ENCODE results near the gene HEATR5A. TPM values are rescaled to one million over a fixed set of nuclear protein-coding genes. Genes with fewer than 3 reads are reported as not detected.

HEATR5A gene
- total and polyA plus RNA-seq, 9 of the 15 experiments (the other 6 are each of a cell fraction or from before 2014, with no cell fraction given) = 8.0 to 50.9 (median 23.0) TPM

DNA sequence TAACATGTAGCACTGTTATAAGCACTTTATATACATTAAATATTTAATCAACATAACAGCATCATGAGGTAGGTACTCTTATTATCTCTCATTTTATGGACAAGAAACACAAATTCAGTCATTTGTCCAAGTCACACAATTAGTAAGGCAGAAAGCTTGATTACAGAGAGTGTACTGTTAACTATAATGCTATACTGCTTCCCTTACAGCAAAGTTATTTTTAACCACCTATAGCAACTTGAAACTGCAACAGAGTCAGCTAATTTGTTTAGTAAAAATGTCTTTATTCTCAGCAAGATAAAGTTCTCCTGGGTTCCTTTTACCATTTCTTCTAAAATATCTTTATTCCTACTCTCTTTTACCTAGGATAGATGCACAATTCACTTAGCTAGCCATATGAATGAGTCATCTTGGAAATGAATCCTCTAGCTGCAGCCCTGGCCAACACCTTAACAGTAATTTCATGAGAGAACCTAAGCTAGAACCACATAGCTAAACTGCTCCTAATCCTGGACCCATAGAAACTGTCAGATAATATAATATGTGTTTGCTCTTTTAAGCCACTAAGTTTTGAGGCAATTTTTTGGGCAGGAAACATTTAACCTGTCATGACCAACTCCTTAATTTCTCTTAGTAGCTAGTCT, 122.5 kb downstream of the HEATR5A start:
- in situ Hi-C loops (cut with MboI) = no loop called here
- TF ChIP-seq GATAD2B (IDR thresholded peaks at IDR 0.05; ENCODE audit: borderline replicate concordance) (no peak), GABPA (tag; conservative IDR thresholded peaks at IDR 0.05; ENCODE audit: low read depth) (no peak), XRCC3 (IDR thresholded peaks at IDR 0.05) (no peak), ZNF124 (CRISPR knock-in tag; IDR thresholded peaks at IDR 0.05) (no peak), ZNF324 (CRISPR knock-in tag; IDR thresholded peaks at IDR 0.05) (no peak), ZNF586 (CRISPR knock-in tag; conservative IDR thresholded peaks at IDR 0.05) (no peak), SOX6 (IDR thresholded peaks at IDR 0.05) (no peak), TCFL5 (CRISPR knock-in tag; conservative IDR thresholded peaks at IDR 0.05) (no peak), CREB3 (tag; conservative IDR thresholded peaks at IDR 0.05; ENCODE audit: low read depth) (no peak), JUN (IDR thresholded peaks at IDR 0.05; ENCODE audit: borderline replicate concordance, low read depth, low read length) (no peak), JUN (CRISPR knock-in tag; IDR thresholded peaks at IDR 0.05; ENCODE audit: borderline replicate concordance) (no peak), E2F5 (CRISPR knock-in tag; IDR thresholded peaks at IDR 0.05) (no peak), TGIF2 (CRISPR knock-in tag; IDR thresholded peaks at IDR 0.05) (no peak), ZFP36 (IDR thresholded peaks at IDR 0.05; ENCODE audit: low read depth, low read length, partially characterized antibody) (no peak), WHSC1 (IDR thresholded peaks at IDR 0.05; ENCODE audit: low read length) (no peak), CREB1 (IDR thresholded peaks at IDR 0.05) (no peak), CREB1 (CRISPR knock-in tag; IDR thresholded peaks at IDR 0.05) (no peak), CBX8 (IDR thresholded peaks at IDR 0.05; ENCODE audit: borderline replicate concordance, extremely low read depth, low read depth, low read length, poor library complexity, severe bottlenecking) (no peak), NONO (IDR thresholded peaks at IDR 0.05; ENCODE audit: low read depth in 2 of 2, low read length in 1 of 2) (no peak), POU5F1 (IDR thresholded peaks at IDR 0.05; ENCODE audit: borderline replicate concordance, low read depth, low read length, partially characterized antibody) (no peak)
- DNase-seq (ENCODE audit: extremely low read depth in 1 of 4, low spot score in 3 of 4) = no peak
- H3K9me1 ChIP-seq (ENCODE audit: control insufficient read depth, insufficient read depth, low read length) = no peaks in the 10 kb centered on the region
- FAIRE-seq = no peak
- no peak overlapping the region for H3K4me3 ChIP-seq
- no TSS peak for BruUV-seq (replicated peaks)
- H3K27me3 ChIP-seq (ENCODE audit: control insufficient read depth in 2 of 2, insufficient read depth in 2 of 2, low read length in 2 of 2) = no peaks in the 10 kb centered on the region
- H3K4me2 ChIP-seq (ENCODE audit: insufficient read depth, low read length) = no peak overlapping the region
- no peak overlapping the region for H3K9ac ChIP-seq (ENCODE audit: insufficient read depth in 1 of 2, low read depth in 2 of 2, low read length in 2 of 2)
- ChIA-PET CTCF (ENCODE audit: low intra/inter-chr PET ratio) (no interaction called here), POLR2A (interaction anchor here (1.4 kb wide), 1 partner anchor 90 kb away, joined by 4 read pairs; the partner anchor contains the start of gene HECTD1)
- no peak overlapping the region for H2AFZ ChIP-seq (ENCODE audit: low read depth, low read length)
- H3K9me3 ChIP-seq (replicated peaks; ENCODE audit: control insufficient read depth, insufficient read depth, low read depth, low read length) = no peaks in the 10 kb centered on the region
- no peak overlapping the region for H3K27ac ChIP-seq (ENCODE audit: extremely low read depth, low read depth, low read length)
- no peak for ATAC-seq
- no peaks in the 10 kb centered on the region for H3K79me2 ChIP-seq (ENCODE audit: control insufficient read depth, insufficient read depth, low read length)
- H4K20me1 ChIP-seq (replicated peaks; ENCODE audit: control insufficient read depth, insufficient read depth, low read length) = no peaks in the 10 kb centered on the region
- peaks cover 10% of the 10 kb centered on the region; the same call in 1 of the 3 replicates for H3K36me3 ChIP-seq (ENCODE audit: control insufficient read depth, insufficient read depth, low read length)
- H3K4me1 ChIP-seq (replicated peaks in 1 of 2; ENCODE audit: control insufficient read depth in 2 of 2, insufficient read depth in 2 of 2, low read length in 2 of 2) = no peaks in the 10 kb centered on the region
- intact Hi-C loops (cut with micrococcal nuclease) = no loop called here
